IPS-18c (cell line): ENCODE data around the gene ZNF276.
"Not testable (repeated sequence)": the region's sequence is repeated elsewhere in the genome, so short reads cannot be mapped to it uniquely, and the experiment has no call there.

Source experiments
- H3K4me3 ChIP-seq: 2 replicates; pipeline ENCODE4 v1.7.0; 2013; ENCODE audit warnings: low read depth, mild to moderate bottlenecking, low read length, moderate library complexity; ENCODE audit not compliant: insufficient read depth
- H3K9me3 ChIP-seq: one replicate; pipeline ENCODE4 v1.6.1; 2013; ENCODE audit warnings: mild to moderate bottlenecking, low read length, moderate library complexity; ENCODE audit not compliant: control insufficient read depth, insufficient read depth

The ZNF276 gene, protein sequence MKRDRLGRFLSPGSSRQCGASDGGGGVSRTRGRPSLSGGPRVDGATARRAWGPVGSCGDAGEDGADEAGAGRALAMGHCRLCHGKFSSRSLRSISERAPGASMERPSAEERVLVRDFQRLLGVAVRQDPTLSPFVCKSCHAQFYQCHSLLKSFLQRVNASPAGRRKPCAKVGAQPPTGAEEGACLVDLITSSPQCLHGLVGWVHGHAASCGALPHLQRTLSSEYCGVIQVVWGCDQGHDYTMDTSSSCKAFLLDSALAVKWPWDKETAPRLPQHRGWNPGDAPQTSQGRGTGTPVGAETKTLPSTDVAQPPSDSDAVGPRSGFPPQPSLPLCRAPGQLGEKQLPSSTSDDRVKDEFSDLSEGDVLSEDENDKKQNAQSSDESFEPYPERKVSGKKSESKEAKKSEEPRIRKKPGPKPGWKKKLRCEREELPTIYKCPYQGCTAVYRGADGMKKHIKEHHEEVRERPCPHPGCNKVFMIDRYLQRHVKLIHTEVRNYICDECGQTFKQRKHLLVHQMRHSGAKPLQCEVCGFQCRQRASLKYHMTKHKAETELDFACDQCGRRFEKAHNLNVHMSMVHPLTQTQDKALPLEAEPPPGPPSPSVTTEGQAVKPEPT

DNA sequence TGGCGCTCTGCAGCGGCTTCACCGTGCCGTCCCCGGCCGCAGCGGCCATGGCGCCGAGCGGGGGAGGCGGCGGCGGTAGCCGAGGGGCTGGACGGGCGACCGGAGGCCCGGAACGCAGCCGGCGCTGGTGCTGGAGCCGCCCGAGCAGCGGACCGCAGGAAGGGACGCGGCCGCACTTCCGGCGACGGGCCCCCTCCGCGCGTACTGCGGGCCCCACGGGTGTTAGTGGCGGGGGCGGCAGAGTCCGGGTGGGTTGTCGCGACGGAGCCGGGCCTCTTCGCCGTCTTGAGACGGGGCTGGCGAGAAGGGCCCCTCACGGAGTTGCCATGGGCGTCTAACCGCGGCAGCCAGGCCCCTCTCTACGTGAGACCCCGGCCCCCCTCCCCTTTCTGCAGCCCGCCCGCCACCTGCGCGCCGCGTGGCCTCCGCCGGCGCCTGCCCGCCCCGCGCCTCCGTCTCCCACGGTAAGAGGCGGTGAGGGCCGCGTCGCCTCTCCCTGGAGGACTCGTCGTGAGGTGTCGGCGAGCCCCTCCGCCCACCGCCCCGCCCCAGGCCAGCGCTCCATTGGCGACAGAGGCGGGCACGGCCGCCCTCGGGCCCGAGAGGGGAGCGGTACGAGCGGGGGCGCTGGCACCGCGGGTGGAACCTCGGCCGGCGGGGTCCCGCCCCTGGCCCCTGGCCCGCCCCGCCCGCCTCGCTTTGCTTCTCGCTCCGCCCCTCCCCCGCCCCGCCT, at the start of gene ZNF276, which contains the start of gene VPS9D1:
TSS of gene ZNF276 (plus strand) at position 725 of the 733 bp plus-strand sequence. CDS start 104 bp downstream, outside the sequence.
TSS of gene VPS9D1 (minus strand) at position 86 of the 733 bp plus-strand sequence. CDS start at position 49, 37 bp downstream.
- Histone ChIP-seq H3K4me3 (peak within 1 kb of the TSS; percentile 74), H3K9me3 (no peaks in the 10 kb centered on the region)

DNA sequence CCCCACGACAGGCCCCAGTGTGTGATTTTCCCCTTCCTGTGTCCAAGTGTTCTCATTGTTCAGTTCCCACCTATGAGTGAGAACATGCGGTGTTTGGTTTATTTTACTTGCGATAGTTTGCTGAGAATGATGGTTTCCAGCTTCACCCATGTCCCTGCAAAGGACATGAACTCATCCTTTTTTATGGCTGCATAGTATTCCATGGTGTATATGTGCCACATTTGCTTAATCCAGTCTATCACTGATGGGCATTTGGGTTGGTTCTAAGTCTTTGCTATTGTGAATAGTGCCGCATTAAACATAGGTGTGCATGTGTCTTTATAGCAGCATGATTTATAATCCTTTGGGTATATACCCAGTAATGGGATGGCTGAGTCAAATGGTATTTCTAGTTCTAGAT, 49.8 kb upstream of the ZNF276 start:
- H3K9me3 ChIP-seq, H3K4me3 ChIP-seq: not testable (repeated sequence)

DNA sequence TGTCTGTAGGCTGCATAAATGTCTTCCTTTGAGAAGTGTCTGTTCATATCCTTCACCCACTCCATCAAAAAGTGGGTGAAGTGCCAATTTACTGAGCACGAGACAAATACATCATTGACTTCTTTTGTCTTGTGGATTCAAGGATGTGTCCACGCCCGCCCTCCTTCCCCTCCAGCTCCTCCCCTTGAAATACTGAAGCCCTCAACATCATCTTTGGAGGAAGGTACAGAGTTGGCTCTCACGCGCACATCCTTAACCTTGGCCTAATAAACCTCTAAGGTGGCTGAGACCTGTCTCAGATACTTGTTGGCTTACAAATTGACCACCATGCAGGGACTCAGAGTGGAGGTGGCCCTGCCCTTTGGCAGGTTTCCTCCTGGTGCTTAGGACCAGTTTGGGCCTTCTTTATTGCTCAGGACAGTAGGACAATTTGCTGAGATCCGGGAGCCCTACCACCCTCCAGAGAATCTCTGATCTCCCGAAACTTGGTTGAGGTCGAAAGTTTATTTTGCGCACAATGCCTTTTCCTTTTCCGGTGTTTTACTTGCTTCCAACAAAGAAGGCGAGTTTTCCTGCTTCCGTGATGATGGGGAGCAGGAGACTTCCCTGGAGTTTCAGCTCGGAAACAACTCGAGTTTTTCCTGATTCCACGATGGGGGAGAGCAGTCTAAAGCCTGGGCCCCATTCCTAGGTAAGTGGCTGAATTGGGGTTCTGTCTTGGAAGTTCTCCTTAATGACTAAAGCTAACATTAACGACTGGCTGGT, 49.0 kb upstream of the ZNF276 start:
- no peak overlapping the region for H3K4me3 ChIP-seq
- peaks cover 3% of the 10 kb centered on the region for H3K9me3 ChIP-seq

DNA sequence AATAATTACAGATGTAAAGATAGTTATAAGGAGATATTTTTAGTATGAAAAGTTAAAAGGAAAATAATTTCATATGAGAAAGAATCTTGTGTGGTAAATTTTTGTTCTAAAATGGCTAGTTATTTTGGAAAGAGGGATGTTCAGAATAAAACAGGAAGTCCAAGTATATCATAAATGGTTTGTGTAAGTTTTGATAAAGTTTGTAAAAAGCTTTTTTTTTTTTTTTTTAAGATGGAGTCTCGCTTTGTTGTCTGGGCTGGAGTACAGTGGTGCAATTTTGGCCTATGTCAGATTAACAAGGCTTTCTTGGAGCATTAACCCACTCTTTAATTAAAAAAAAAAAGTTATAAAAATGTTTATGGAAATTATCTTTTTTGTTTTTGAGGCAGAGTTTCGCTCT, 43.1 kb upstream of the ZNF276 start:
- Histone ChIP-seq H3K4me3 (no peak overlapping the region), H3K9me3 (peaks cover 6% of the 10 kb centered on the region)

DNA sequence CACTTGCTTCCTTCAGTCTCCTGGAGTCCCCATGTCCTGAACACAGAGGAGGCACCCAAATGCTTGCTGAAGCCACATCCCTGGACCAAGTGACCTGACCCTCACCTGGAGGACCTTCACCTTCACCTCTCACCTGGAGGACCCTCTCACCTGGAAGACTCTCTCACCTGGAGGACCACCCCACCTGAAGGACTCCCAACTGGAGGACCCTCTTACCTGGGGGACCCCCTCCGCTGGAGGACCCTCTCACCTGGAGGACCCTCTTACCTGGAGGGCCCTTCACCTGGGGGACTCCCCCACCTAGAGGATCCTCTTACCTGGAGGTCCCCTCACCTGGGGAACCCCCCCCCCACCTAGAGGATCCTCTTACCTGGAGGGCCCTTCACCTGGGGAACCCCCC, 35.4 kb upstream of the ZNF276 start:
- Histone ChIP-seq H3K9me3 (peaks cover 2% of the 10 kb centered on the region), H3K4me3 (no peak overlapping the region)

DNA sequence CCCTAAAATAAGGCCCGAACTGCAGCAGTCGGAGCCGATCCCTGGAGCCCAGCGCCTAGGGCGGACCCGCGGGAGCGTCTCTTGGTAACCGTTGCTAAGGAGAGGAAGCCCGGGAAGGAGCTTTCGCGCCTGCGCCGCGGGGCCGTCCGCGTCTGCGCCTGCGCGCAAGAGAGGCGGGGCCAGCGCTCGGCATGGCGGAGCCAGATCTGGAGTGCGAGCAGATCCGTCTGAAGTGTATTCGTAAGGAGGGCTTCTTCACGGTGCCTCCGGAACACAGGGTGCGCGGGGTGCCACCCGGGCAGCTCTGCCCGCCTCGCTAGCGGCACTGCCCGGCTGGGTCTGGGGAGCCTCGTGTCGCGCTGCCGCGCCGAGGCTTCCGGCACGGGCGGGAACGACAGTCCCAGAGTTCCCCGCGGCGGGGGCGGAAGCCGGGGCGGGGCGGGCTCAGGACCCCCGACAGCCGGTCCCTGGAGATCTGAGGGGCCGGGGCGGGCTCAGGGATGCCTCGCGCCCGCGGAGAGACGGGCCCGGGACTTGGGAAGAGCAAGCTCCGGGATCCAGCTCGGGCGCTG, 34.7 kb upstream of the ZNF276 start, which contains the start of gene CDK10:
TSS of gene CDK10 (plus strand) at position 170 of the 572 bp plus-strand sequence. CDS start at position 192, 22 bp downstream.
- peak within 1 kb of the TSS; percentile 81 for H3K4me3 ChIP-seq
- H3K9me3 ChIP-seq, result peaks cover 2% of the 10 kb centered on the region

DNA sequence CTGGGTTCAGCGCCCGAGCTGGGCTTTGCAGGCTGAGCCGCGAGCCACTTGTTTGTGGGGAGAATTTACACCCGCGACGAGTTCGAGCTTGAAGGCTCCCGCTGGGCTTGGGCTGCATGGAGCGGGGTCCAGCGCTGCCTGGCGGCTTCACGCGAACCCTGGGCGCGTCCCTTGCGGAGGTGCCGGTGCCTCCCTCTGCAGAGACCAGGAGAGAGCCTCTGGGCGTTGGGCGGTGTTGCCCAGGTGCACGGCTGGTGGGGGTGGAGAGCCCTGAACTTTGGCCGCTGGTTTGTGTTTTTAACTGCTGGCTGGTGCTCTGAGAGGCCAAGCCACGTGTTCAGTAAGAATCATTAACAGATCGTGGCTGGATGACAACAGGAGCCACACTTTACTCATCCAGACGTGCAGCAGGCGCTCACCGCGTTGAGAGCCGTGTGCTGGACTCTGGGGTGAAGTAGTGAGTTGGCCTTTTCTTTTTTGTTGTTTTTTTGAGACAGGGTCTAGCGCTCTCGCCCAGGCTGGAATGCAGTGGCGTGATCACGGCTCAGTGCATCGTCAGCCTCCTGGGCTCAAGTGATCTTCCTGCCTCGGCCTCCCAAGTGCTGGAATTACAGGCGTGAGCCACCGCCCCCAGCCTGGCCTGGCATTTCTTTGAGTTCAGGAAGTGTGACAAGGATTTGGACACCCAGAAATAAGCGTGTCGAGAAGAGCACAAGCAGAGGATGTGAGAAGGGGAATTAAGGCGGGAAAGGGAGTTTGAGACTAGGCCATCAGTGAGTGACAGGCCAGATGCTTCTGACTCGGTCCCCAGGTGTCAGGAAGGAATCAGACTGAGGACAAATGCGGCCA, 34.0 kb upstream of the ZNF276 start:
- peak overlapping the region; percentile 81 for H3K4me3 ChIP-seq
- peaks cover 2% of the 10 kb centered on the region for H3K9me3 ChIP-seq

DNA sequence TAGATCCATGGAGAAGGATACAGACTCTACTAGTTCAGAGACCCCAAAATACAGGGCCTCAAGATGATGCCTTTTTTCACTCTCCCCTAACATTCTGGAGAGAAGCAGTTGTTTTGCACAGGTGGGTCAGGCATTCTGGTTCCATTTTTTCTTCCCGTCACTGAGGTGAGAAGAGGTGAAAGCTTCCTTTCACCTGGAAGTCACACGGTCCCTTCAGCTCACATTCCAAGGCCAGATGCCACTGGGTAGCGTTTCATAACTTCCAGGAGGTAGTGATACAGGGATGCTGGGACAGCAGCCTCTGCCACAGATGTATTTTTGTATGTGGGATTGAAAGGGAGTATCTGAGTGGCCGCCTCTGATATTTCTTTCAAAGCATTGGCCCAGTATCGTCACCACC, 32.9 kb upstream of the ZNF276 start:
- H3K9me3 ChIP-seq, result peaks cover 2% of the 10 kb centered on the region

DNA sequence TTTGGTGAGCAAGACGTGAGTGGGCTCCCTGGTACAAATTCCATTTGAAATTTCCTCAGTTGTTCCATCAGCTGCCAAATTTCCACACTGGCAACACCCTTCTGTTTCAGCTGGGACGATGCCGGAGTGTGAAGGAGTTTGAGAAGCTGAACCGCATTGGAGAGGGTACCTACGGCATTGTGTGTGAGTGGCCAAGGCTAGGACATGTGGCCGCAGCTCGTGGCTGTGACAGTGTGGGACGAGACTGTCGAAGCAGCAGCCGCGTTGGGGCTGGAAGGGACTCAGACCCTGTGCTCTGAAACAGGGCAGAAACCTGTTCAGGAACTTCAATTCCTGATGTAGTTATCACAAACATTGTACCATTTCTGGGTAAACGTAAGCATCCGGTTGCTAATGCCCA, 32.2 kb upstream of the ZNF276 start:
- Histone ChIP-seq H3K9me3 (peaks cover 2% of the 10 kb centered on the region), H3K4me3 (no peak overlapping the region)

More for the DNA sequence above, 32.9 kb upstream of the ZNF276 start:
- no peak overlapping the region for H3K4me3 ChIP-seq

DNA sequence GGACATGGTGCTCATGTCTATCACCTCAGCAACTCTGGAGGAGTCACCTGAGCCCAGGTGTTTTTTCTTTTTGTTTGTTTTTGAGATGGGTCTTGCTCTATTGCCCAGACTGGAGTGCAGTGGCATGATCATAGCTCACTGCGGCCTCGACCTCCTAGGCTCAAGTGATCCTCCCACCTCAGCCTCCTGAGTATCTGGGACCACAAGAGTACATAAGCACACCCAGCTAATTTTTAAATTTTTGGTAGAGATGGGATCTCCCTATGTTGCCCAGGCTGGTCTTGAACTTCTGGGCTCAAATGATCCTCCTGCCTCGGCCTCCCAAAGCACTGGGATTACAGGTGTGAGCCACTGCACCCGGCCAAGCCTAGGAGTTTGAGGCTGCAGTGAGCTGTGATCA, 31.7 kb upstream of the ZNF276 start:
- H3K9me3 ChIP-seq, H3K4me3 ChIP-seq: not testable (repeated sequence)

DNA sequence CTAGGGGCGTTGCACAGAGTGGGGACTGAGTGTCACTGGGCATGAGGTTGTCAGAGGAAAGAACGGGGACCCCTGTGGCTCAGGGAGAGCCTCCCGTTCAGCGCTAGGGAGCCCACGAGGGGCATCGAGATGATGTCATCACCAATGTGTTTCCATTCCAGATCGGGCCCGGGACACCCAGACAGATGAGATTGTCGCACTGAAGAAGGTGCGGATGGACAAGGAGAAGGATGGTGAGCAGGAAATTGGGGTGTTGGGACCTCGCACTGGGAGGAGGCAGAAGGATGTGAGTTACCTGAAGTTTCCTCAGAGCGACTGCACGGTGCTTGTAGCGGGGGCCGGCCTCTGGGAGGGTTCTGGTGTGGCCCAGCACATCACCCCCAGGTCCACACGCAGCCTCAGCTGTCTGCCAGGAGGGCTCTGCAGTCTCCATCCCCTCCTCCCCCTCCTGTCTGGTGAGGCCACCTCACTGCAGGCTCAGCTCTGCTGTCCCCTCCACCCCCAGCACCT, 30.9 kb upstream of the ZNF276 start:
- peaks cover 2% of the 10 kb centered on the region for H3K9me3 ChIP-seq
- H3K4me3 ChIP-seq, result no peak overlapping the region

DNA sequence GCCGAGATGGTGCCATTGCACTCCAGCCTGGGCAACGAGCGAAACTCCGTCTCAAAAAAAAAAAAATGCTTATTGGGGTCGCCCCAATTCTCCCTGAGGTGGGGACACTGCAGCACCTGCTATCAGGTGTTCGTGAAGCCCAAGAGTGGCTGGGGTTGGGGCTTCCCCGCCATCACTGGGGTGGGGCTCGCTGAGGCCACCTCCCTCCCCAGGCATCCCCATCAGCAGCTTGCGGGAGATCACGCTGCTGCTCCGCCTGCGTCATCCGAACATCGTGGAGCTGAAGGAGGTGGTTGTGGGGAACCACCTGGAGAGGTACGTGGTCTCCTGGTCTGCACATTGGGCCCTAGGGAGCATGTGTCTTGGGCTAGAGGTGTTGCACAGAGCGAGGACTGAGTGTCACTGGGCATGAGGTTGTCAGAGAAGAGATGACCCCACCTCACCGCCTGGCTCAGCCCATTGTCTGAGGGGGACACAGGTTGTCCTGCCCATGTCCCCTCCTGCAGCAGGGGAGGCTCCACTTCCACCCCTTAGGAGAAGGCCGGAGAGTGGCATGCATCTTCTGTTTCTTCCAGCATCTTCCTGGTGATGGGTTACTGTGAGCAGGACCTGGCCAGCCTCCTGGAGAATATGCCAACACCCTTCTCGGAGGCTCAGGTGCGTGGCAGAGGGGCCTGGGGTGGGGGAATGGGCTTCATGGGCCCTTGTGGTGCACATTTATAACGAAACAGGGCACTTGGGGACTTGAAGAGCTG, 29.9 kb upstream of the ZNF276 start:
- Histone ChIP-seq H3K4me3 (no peak overlapping the region), H3K9me3 (no peaks in the 10 kb centered on the region)

DNA sequence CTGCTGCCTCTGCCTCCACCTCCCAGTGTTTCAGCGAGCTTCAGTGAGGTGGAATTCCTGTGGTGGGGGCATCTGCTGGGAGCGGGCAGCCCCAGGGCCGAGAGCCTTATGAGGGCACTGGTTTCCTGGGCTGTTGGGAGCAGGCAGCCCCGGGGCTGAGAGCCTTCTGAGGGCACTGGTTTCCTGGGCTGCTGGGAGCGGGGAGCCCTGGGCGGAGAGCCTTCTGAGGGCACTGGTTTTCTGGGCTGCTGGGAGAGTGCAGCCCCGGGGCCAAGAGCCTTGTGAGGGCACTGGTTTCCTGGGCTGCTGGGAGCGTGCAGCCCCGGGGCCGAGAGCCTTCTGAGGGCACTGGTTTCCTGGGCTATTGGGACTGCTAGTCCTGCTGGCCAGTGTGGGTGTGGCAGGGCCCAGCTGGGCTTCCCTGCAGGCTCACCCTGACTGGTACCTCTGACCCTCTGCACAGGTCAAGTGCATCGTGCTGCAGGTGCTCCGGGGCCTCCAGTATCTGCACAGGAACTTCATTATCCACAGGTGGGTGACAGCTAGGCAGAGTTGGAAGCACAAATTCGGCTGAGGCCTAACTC, 29.3 kb upstream of the ZNF276 start:
- no peaks in the 10 kb centered on the region for H3K9me3 ChIP-seq

DNA sequence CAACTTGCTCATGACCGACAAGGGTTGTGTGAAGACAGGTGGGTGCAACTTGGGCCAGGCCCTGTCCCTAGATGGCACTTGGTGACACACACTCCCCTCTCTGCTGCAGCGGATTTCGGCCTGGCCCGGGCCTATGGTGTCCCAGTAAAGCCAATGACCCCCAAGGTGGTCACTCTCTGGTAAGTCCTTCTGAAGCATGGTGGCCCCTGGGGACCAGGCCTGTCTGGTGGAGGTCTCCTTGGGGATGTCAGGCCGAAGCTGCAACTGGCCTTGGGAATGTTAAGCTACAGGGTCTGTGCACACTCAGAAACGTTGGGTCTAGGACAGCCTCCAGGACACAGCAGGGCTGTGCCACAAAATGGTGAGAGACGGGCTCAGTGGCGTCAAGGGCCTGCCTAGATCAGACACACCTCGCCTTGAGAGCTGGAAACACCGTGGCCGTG, 28.0 kb upstream of the ZNF276 start:
- H3K9me3 ChIP-seq, result no peaks in the 10 kb centered on the region
- no peak overlapping the region for H3K4me3 ChIP-seq

More for the DNA sequence above, 29.3 kb upstream of the ZNF276 start:
- H3K4me3 ChIP-seq, result no peak overlapping the region
